ENCODE measurements around the gene TCEA3.

GRCh38 chr1:23403735-23404486 is 20.6 kb downstream of the TCEA3 start:
- TF ChIP-seq CTCF (IDR thresholded peaks at IDR 0.05 in 4 of 5, conservative IDR thresholded peaks at IDR 0.05 in 1 of 5) (peak; percentile 76 to 98 (median 91)), POLR2A (IDR thresholded peaks at IDR 0.05) (no peak)

All from gastrocnemius medialis (tissue), 4 donors.